Activated naive CD4-positive, alpha-beta T cell treated with anti-CD3 and anti-CD28 coated beads for 36 hours (primary cell): ENCODE results near the gene PITX2. TPM values are rescaled to one million over a fixed set of nuclear protein-coding genes. Genes with fewer than 3 reads are reported as not detected.

Experiments
- CTCF ChIA-PET: fragments of 350-600 bp; sonication (Branson Sonifier 250); formaldehyde crosslinking; loops from one replicate; lab custom pipeline; 2021; ENCODE audit warnings: antibody characterized with exemption; lab: Charles Lee
- DNase-seq: peaks from one replicate; pipeline ENCODE4 v3.0.0-alpha.2; 2020
- H3K27ac Mint-ChIP-seq: one replicate; pipeline ENCODE4 v1.8.0; 2021; ENCODE audit warnings: mild to moderate bottlenecking, mixed read lengths
- H3K27me3 Mint-ChIP-seq: one replicate; pipeline ENCODE4 v1.8.0; 2021; ENCODE audit warnings: low read depth, mixed read lengths
- H3K36me3 Mint-ChIP-seq: one replicate; pipeline ENCODE4 v1.8.0; 2021; ENCODE audit warnings: low read depth, mixed read lengths
- H3K4me1 Mint-ChIP-seq: one replicate; pipeline ENCODE4 v1.8.0; 2021; ENCODE audit warnings: low read depth, mixed read lengths
- H3K4me3 Mint-ChIP-seq: one replicate; pipeline ENCODE4 v1.8.0; 2021; ENCODE audit warnings: mild to moderate bottlenecking, moderate library complexity, mixed read lengths
- H3K9me3 Mint-ChIP-seq: one replicate; pipeline ENCODE4 v1.8.0; 2021; ENCODE audit warnings: mixed read lengths
- intact Hi-C: fragments of 100-400 bp; cut with micrococcal nuclease; formaldehyde crosslinking; loops from one replicate; pipeline ENCODE4 v1.15.1; 2023
- total RNA-seq, 2 experiments: library from RNA; stranded (reverse); gene quantifications; one replicate each; pipeline ENCODE4 v1.2.3, GENCODE V29; 2021

PITX2 gene
- not detected for total RNA-seq

- peaks cover 7% of the 10 kb centered on the region for H3K36me3 Mint-ChIP-seq
- intact Hi-C loops, result loop anchor here (1.0 to 5.0 kb wide), 3 partner anchors 8 to 1889 kb away; no protein-coding TSS in a partner anchor
- H3K9me3 Mint-ChIP-seq, result peaks cover 3% of the 10 kb centered on the region
- CTCF ChIA-PET, result no interaction called here
- H3K4me3 Mint-ChIP-seq, result peak within 1 kb of the TSS; percentile 64
- peaks cover 90% of the 10 kb centered on the region for H3K27me3 Mint-ChIP-seq
- peak; percentile 80 for DNase-seq
- H3K27ac Mint-ChIP-seq, result no peak within 1 kb of the TSS
- peaks cover 32% of the 10 kb centered on the region for H3K4me1 Mint-ChIP-seq
These were observed at the start of gene PITX2 for GRCh38 chr4:110622841-110623717. Gene PITX2, minus strand, starts transcription at chr4:110623077. Its CDS starts 617 bp downstream, at chr4:110622460.

- Mint-ChIP-seq H3K4me1 (no peaks in the 10 kb centered on the region), H3K9me3 (no peaks in the 10 kb centered on the region), H3K27ac (no peak overlapping the region), H3K36me3 (no peaks in the 10 kb centered on the region), H3K4me3 (no peak overlapping the region), H3K27me3 (peaks cover 5% of the 10 kb centered on the region)
- intact Hi-C loops, result no loop called here
- no peak for DNase-seq
- CTCF ChIA-PET, result no interaction called here
These were observed 48.8 kb upstream of the PITX2 start for GRCh38 chr4:110671679-110672078.

GRCh38 chr4:110669663-110670062 lies 46.8 kb upstream of the PITX2 start:
- H3K4me3 Mint-ChIP-seq, result no peak overlapping the region
- H3K9me3 Mint-ChIP-seq, result no peaks in the 10 kb centered on the region
- intact Hi-C loops, result no loop called here
- H3K27ac Mint-ChIP-seq, result no peak overlapping the region
- CTCF ChIA-PET, result no interaction called here
- peaks cover 7% of the 10 kb centered on the region for H3K27me3 Mint-ChIP-seq
- DNase-seq, result no peak
- no peaks in the 10 kb centered on the region for H3K36me3 Mint-ChIP-seq
- no peaks in the 10 kb centered on the region for H3K4me1 Mint-ChIP-seq

GRCh38 chr4:110668463-110669235 lies 45.8 kb upstream of the PITX2 start:
- Mint-ChIP-seq H3K9me3 (no peaks in the 10 kb centered on the region), H3K36me3 (no peaks in the 10 kb centered on the region), H3K27me3 (peaks cover 13% of the 10 kb centered on the region), H3K4me3 (no peak overlapping the region), H3K4me1 (no peaks in the 10 kb centered on the region), H3K27ac (no peak overlapping the region)
- CTCF ChIA-PET, result interaction anchor here (0.7 kb wide), 1 partner anchor 933 kb away, joined by 3 read pairs; no protein-coding TSS in a partner anchor
- intact Hi-C loops, result no loop called here
- no peak for DNase-seq

GRCh38 chr4:110667670-110668069 lies 44.8 kb upstream of the PITX2 start:
- Mint-ChIP-seq H3K9me3 (no peaks in the 10 kb centered on the region), H3K36me3 (no peaks in the 10 kb centered on the region), H3K4me1 (no peaks in the 10 kb centered on the region), H3K27me3 (peaks cover 13% of the 10 kb centered on the region), H3K4me3 (no peak overlapping the region), H3K27ac (no peak overlapping the region)
- CTCF ChIA-PET, result no interaction called here
- intact Hi-C loops, result no loop called here
- no peak for DNase-seq

GRCh38 chr4:110666030-110666429 lies 43.2 kb upstream of the PITX2 start:
- no peak overlapping the region for H3K27ac Mint-ChIP-seq
- H3K9me3 Mint-ChIP-seq, result no peaks in the 10 kb centered on the region
- CTCF ChIA-PET, result interaction anchor here (0.6 kb wide), 1 partner anchor 12 kb away, joined by 4 read pairs; no protein-coding TSS in a partner anchor
- H3K36me3 Mint-ChIP-seq, result no peaks in the 10 kb centered on the region
- intact Hi-C loops, result no loop called here
- peaks cover 15% of the 10 kb centered on the region for H3K27me3 Mint-ChIP-seq
- no peaks in the 10 kb centered on the region for H3K4me1 Mint-ChIP-seq
- DNase-seq, result no peak
- H3K4me3 Mint-ChIP-seq, result no peak overlapping the region

GRCh38 chr4:110663738-110664444 lies 41.0 kb upstream of the PITX2 start:
- Mint-ChIP-seq H3K4me3 (no peak overlapping the region), H3K4me1 (no peaks in the 10 kb centered on the region), H3K27ac (no peak overlapping the region), H3K36me3 (no peaks in the 10 kb centered on the region), H3K9me3 (no peaks in the 10 kb centered on the region), H3K27me3 (peaks cover 15% of the 10 kb centered on the region)
- intact Hi-C loops, result no loop called here
- CTCF ChIA-PET, result no interaction called here
- DNase-seq, result no peak

GRCh38 chr4:110663206-110663605 lies 40.3 kb upstream of the PITX2 start:
- CTCF ChIA-PET, result no interaction called here
- Mint-ChIP-seq H3K27me3 (peaks cover 17% of the 10 kb centered on the region), H3K4me1 (no peaks in the 10 kb centered on the region), H3K27ac (no peak overlapping the region), H3K4me3 (no peak overlapping the region), H3K9me3 (no peaks in the 10 kb centered on the region), H3K36me3 (no peaks in the 10 kb centered on the region)
- DNase-seq, result no peak
- intact Hi-C loops, result no loop called here

GRCh38 chr4:110660755-110661154 lies 37.9 kb upstream of the PITX2 start:
- no peaks in the 10 kb centered on the region for H3K36me3 Mint-ChIP-seq
- no peaks in the 10 kb centered on the region for H3K9me3 Mint-ChIP-seq
- intact Hi-C loops, result no loop called here
- no peak overlapping the region for H3K27ac Mint-ChIP-seq
- no peak for DNase-seq
- no peaks in the 10 kb centered on the region for H3K4me1 Mint-ChIP-seq
- CTCF ChIA-PET, result no interaction called here
- H3K27me3 Mint-ChIP-seq, result peaks cover 22% of the 10 kb centered on the region
- H3K4me3 Mint-ChIP-seq, result no peak overlapping the region

GRCh38 chr4:110654254-110654635 lies 31.4 kb upstream of the PITX2 start:
- Mint-ChIP-seq H3K4me3 (no peak overlapping the region), H3K27me3 (peaks cover 13% of the 10 kb centered on the region), H3K36me3 (no peaks in the 10 kb centered on the region), H3K27ac (no peak overlapping the region), H3K4me1 (no peaks in the 10 kb centered on the region), H3K9me3 (no peaks in the 10 kb centered on the region)
- DNase-seq, result no peak
- CTCF ChIA-PET, result no interaction called here
- intact Hi-C loops, result no loop called here

- no peak overlapping the region for H3K27ac Mint-ChIP-seq
- intact Hi-C loops, result no loop called here
- H3K9me3 Mint-ChIP-seq, result no peaks in the 10 kb centered on the region
- no peaks in the 10 kb centered on the region for H3K4me1 Mint-ChIP-seq
- H3K4me3 Mint-ChIP-seq, result no peak overlapping the region
- no peaks in the 10 kb centered on the region for H3K36me3 Mint-ChIP-seq
- CTCF ChIA-PET, result interaction anchor here (0.6 kb wide), 1 partner anchor 123 kb away, joined by 3 read pairs; no protein-coding TSS in a partner anchor
- no peak for DNase-seq
- peaks cover 10% of the 10 kb centered on the region for H3K27me3 Mint-ChIP-seq
These were observed 30.7 kb upstream of the PITX2 start for GRCh38 chr4:110653321-110654253.
